ENCODE data around the gene NF2.

The NF2 gene

GRCh38 chr22:29690476-29690875, 87.0 kb downstream of the NF2 start:
- CTCF ChIA-PET, result interaction anchor here (0.6 to 2.6 kb wide), 19 partner anchors 9 to 417 kb away, joined by 3 to 14 read pairs (median 4); partner anchors contain the start of genes UQCR10 and ZMAT5
- DNase-seq (ENCODE audit: extremely low spot score), result no peak
- POLR2A ChIA-PET, result no interaction called here
- TF ChIP-seq NFRKB (IDR thresholded peaks at IDR 0.05) (no peak), TARDBP (IDR thresholded peaks at IDR 0.05) (no peak), ARNT (IDR thresholded peaks at IDR 0.05) (no peak), FOXK2 (IDR thresholded peaks at IDR 0.05) (no peak), SUZ12 (IDR thresholded peaks at IDR 0.05) (no peak), BHLHE40 (IDR thresholded peaks at IDR 0.05; ENCODE audit: borderline replicate concordance) (no peak), LEF1 (IDR thresholded peaks at IDR 0.05; ENCODE audit: borderline replicate concordance) (no peak), FOXA1 (IDR thresholded peaks at IDR 0.05) (no peak), ELF4 (IDR thresholded peaks at IDR 0.05) (no peak), CTBP1 (IDR thresholded peaks at IDR 0.05; ENCODE audit: borderline replicate concordance) (no peak), FOXM1 (IDR thresholded peaks at IDR 0.05; ENCODE audit: borderline replicate concordance) (no peak), ZNF384 (IDR thresholded peaks at IDR 0.05) (no peak), SP1 (IDR thresholded peaks at IDR 0.05) (no peak), PKNOX1 (IDR thresholded peaks at IDR 0.05) (no peak), L3MBTL2 (conservative IDR thresholded peaks at IDR 0.05) (no peak), HDGF (IDR thresholded peaks at IDR 0.05; ENCODE audit: borderline replicate concordance) (no peak)

DNA sequence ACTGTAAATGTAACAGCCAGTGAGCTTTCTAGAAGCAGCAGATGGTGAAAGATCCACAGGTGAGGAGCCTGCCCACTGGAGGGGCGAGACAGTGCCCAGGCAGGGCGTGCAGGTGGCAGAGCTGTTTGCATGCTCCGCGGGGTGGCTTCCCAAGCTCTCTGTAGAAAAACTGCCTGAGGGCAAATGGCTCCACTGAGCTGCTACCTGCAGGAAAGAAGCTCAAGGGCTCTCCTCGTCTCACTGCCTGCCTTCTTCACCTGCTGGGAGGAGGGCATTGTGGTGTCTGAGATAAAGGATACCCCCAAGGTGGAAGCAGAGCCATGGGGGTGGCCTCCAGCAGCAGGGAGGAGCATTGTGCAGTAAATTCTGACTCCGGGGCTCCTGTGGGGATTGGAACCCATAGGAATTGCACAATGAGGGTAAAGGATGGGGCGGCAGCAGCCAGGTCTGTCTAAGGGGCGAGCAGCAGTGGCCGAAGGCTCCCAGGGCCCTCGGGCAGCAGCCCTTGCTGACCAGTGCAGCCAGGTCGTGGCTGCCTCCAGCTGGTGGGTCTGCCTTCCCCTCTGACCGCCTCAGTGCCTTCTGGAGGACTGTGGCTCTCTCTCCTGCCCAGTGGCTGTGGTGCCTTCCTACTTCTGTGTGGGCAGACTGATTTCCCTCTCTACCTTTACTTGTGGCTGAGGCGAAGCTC, 88.3 kb downstream of the NF2 start:
- DNase-seq (ENCODE audit: extremely low spot score), result no peak
- POLR2A ChIA-PET, result no interaction called here
- CTCF ChIA-PET, result interaction anchor here (0.7 kb wide), 1 partner anchor 398 kb away, joined by 5 read pairs; no protein-coding TSS in a partner anchor
- TF ChIP-seq HDGF (IDR thresholded peaks at IDR 0.05; ENCODE audit: borderline replicate concordance) (no peak), ZNF384 (IDR thresholded peaks at IDR 0.05) (no peak), PKNOX1 (IDR thresholded peaks at IDR 0.05) (no peak), TARDBP (IDR thresholded peaks at IDR 0.05) (no peak), BHLHE40 (IDR thresholded peaks at IDR 0.05; ENCODE audit: borderline replicate concordance) (no peak), LEF1 (IDR thresholded peaks at IDR 0.05; ENCODE audit: borderline replicate concordance) (no peak), L3MBTL2 (conservative IDR thresholded peaks at IDR 0.05) (no peak), SUZ12 (IDR thresholded peaks at IDR 0.05) (no peak), CTBP1 (IDR thresholded peaks at IDR 0.05; ENCODE audit: borderline replicate concordance) (no peak), FOXA1 (IDR thresholded peaks at IDR 0.05) (no peak), NFRKB (IDR thresholded peaks at IDR 0.05) (no peak)

DNA sequence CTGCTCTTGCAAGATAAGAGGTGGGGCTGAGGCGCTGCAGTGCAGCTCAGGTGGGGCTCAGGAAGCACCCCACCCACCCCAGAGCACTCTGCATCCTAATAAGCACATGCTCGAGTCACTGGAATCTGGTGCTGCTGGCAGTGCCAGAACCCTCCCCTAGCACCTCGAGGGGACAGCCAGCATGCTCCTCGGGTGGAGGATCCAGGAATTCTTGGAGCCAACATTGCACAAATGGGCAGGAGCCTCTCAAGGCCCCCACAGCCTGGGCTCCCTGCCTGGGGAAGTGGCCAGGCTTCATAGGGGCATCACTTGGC, 88.9 kb downstream of the NF2 start:
- CTCF ChIA-PET, result no interaction called here
- POLR2A ChIA-PET, result no interaction called here

DNA sequence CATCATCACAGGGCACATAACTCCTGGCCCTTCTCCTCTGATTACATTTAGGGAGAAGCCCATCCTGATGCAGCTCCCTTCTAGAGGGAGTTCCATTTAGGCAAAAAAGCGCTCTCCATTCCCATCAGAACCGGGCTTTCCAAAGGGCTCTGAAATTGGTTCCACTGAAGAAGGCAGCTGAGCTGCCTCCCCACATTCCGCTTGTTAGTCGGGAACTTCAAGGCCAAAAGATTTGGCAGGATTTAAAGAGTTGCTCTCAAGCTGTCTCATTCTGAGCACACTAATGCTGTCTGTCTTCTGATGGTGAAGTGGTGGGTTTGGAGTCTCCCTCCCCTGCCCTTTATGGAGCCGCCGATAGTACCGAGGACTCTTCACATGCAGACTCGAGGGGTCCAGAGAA, 89.7 kb downstream of the NF2 start:
- ChIA-PET CTCF (interaction anchor here (0.6 kb wide), 2 partner anchors 57 to 483 kb away, joined by 4 read pairs; no protein-coding TSS in a partner anchor), POLR2A (no interaction called here)
- no peak for TF ChIP-seq HDGF (IDR thresholded peaks at IDR 0.05; ENCODE audit: borderline replicate concordance)
- TF ChIP-seq FOXA1 (IDR thresholded peaks at IDR 0.05), result no peak
- TF ChIP-seq ZNF384 (IDR thresholded peaks at IDR 0.05), result no peak
- TF ChIP-seq FOXM1 (IDR thresholded peaks at IDR 0.05; ENCODE audit: borderline replicate concordance), result no peak
- TF ChIP-seq ARNT (IDR thresholded peaks at IDR 0.05), result no peak
- no peak for TF ChIP-seq SUZ12 (IDR thresholded peaks at IDR 0.05)
- TF ChIP-seq NFRKB (IDR thresholded peaks at IDR 0.05), result no peak
- TF ChIP-seq CTBP1 (IDR thresholded peaks at IDR 0.05; ENCODE audit: borderline replicate concordance), result no peak
- TF ChIP-seq PKNOX1 (IDR thresholded peaks at IDR 0.05), result no peak
- TF ChIP-seq SP1 (IDR thresholded peaks at IDR 0.05), result no peak
- no peak for DNase-seq (ENCODE audit: extremely low spot score)

More for the DNA sequence above, 88.9 kb downstream of the NF2 start:
- DNase-seq (ENCODE audit: extremely low spot score), result no peak
- no peak for TF ChIP-seq L3MBTL2 (conservative IDR thresholded peaks at IDR 0.05)
- no peak for TF ChIP-seq SUZ12 (IDR thresholded peaks at IDR 0.05)
- no peak for TF ChIP-seq SP1 (IDR thresholded peaks at IDR 0.05)
- no peak for TF ChIP-seq ARNT (IDR thresholded peaks at IDR 0.05)
- no peak for TF ChIP-seq NFRKB (IDR thresholded peaks at IDR 0.05)
- no peak for TF ChIP-seq FOXM1 (IDR thresholded peaks at IDR 0.05; ENCODE audit: borderline replicate concordance)
- TF ChIP-seq CTBP1 (IDR thresholded peaks at IDR 0.05; ENCODE audit: borderline replicate concordance), result no peak
- no peak for TF ChIP-seq LEF1 (IDR thresholded peaks at IDR 0.05; ENCODE audit: borderline replicate concordance)
- TF ChIP-seq FOXK2 (IDR thresholded peaks at IDR 0.05), result no peak
- no peak for TF ChIP-seq ZNF384 (IDR thresholded peaks at IDR 0.05)
- no peak for TF ChIP-seq BHLHE40 (IDR thresholded peaks at IDR 0.05; ENCODE audit: borderline replicate concordance)
- no peak for TF ChIP-seq TARDBP (IDR thresholded peaks at IDR 0.05)

- no peak for TF ChIP-seq L3MBTL2 (conservative IDR thresholded peaks at IDR 0.05)
- no peak for TF ChIP-seq ARNT (IDR thresholded peaks at IDR 0.05)
- no peak for TF ChIP-seq TARDBP (IDR thresholded peaks at IDR 0.05)
- TF ChIP-seq FOXK2 (IDR thresholded peaks at IDR 0.05), result no peak
- TF ChIP-seq ZNF384 (IDR thresholded peaks at IDR 0.05), result no peak
- no peak for TF ChIP-seq CTBP1 (IDR thresholded peaks at IDR 0.05; ENCODE audit: borderline replicate concordance)
- TF ChIP-seq FOXA1 (IDR thresholded peaks at IDR 0.05), result no peak
- TF ChIP-seq PKNOX1 (IDR thresholded peaks at IDR 0.05), result no peak
- TF ChIP-seq HDGF (IDR thresholded peaks at IDR 0.05; ENCODE audit: borderline replicate concordance), result no peak
- TF ChIP-seq LEF1 (IDR thresholded peaks at IDR 0.05; ENCODE audit: borderline replicate concordance), result no peak
- no peak for TF ChIP-seq FOXM1 (IDR thresholded peaks at IDR 0.05; ENCODE audit: borderline replicate concordance)
- TF ChIP-seq BHLHE40 (IDR thresholded peaks at IDR 0.05; ENCODE audit: borderline replicate concordance), result no peak
- TF ChIP-seq ELF4 (IDR thresholded peaks at IDR 0.05), result no peak
- TF ChIP-seq NFRKB (IDR thresholded peaks at IDR 0.05), result no peak
- no peak for TF ChIP-seq SUZ12 (IDR thresholded peaks at IDR 0.05)
- no peak for TF ChIP-seq SP1 (IDR thresholded peaks at IDR 0.05)
- CTCF ChIA-PET, result interaction anchor here (0.6 kb wide), 2 partner anchors 398 to 482 kb away, joined by 4 read pairs; no protein-coding TSS in a partner anchor
- POLR2A ChIA-PET, result no interaction called here
- no peak for DNase-seq (ENCODE audit: extremely low spot score)
These were observed 90.2 kb downstream of the NF2 start for GRCh38 chr22:29693671-29694070.

Data from HEK293T (cell line).